ENCODE results near the gene EDN1.

GRCh38 chr6:12275107-12275506 is 15.1 kb upstream of the EDN1 start:
- TF ChIP-seq CTCF (IDR thresholded peaks at IDR 0.05) (no peak), POLR2A (IDR thresholded peaks at IDR 0.05) (no peak)
